ENCODE data around the gene BCAN.

The BCAN gene

GRCh38 chr1:156673387-156674121 lies 31.6 kb downstream of the BCAN start:
- TF ChIP-seq CTCF (IDR thresholded peaks at IDR 0.05; ENCODE audit: borderline replicate concordance, insufficient read depth, low read depth, low read length), result no peak
- no peak overlapping the region for H3K4me3 ChIP-seq (ENCODE audit: low read depth, low read length)

- no peak overlapping the region for H3K4me3 ChIP-seq (ENCODE audit: low read depth, low read length)
- TF ChIP-seq CTCF (IDR thresholded peaks at IDR 0.05; ENCODE audit: borderline replicate concordance, insufficient read depth, low read depth, low read length), result no peak
Observed at GRCh38 chr1:156675210-156676113, 33.5 kb downstream of the BCAN start.

- TF ChIP-seq CTCF (IDR thresholded peaks at IDR 0.05; ENCODE audit: borderline replicate concordance, insufficient read depth, low read depth, low read length), result no peak
Observed at GRCh38 chr1:156676114-156676819, 34.4 kb downstream of the BCAN start.

GRCh38 chr1:156676820-156677615 lies 35.1 kb downstream of the BCAN start, which contains the start of gene NES:
Gene NES, minus strand, starts transcription at chr1:156677407. Its CDS starts 143 bp downstream, at chr1:156677264.
- no peak within 1 kb of the TSS for H3K4me3 ChIP-seq (ENCODE audit: low read depth, low read length)
- no peak for TF ChIP-seq CTCF (IDR thresholded peaks at IDR 0.05; ENCODE audit: borderline replicate concordance, insufficient read depth, low read depth, low read length)

More at GRCh38 chr1:156676114-156676819, 34.4 kb downstream of the BCAN start:
- H3K4me3 ChIP-seq (ENCODE audit: low read depth, low read length), result no peak overlapping the region

- peak; percentile 77 for TF ChIP-seq CTCF (IDR thresholded peaks at IDR 0.05; ENCODE audit: borderline replicate concordance, insufficient read depth, low read depth, low read length)
- H3K4me3 ChIP-seq (ENCODE audit: low read depth, low read length), result no peak overlapping the region
Observed at GRCh38 chr1:156677616-156678596, 36.0 kb downstream of the BCAN start.

All from GM12875 (cell line).